IMR-90 (cell line): Measurements from ENCODE around the gene ATP6AP1. TPM values are rescaled to one million over a fixed set of nuclear protein-coding genes. Genes with fewer than 3 reads are reported as not detected.
"Not testable (repeated sequence)": the region's sequence is repeated elsewhere in the genome, so short reads cannot be mapped to it uniquely, and the experiment has no call there.

Source experiments
- ATAC-seq: fragments of 200-7000 bp; cut with Tn5 transposase; 2 replicates; pipeline ENCODE4 v1.9.1; 2020; ENCODE audit warnings: low read depth, mild to moderate bottlenecking, moderate library complexity
- BruUV-seq: library from RNA; stranded (reverse); fragments of 400-500 nt; replicated peaks from 2 replicates; lab custom pipeline; 2021; lab: Mats Ljungman, UMichigan
- CTCF ChIA-PET: fragments of 300-600 bp; formaldehyde crosslinking; extraction: SDS; loops from one replicate; lab custom pipeline; 2021; ENCODE audit warnings: antibody characterized with exemption; lab: Yijun Ruan, JAX
- POLR2A ChIA-PET: fragments of 300-600 bp; sonication (Branson Sonifier 250); formaldehyde crosslinking; loops from one replicate; lab custom pipeline; 2022; ENCODE audit warnings: antibody characterized with exemption; ENCODE audit not compliant: unreplicated experiment; lab: Charles Lee
- DNase-seq: peaks from one replicate; pipeline ENCODE4 v3.0.0; 2013
- H2AFZ ChIP-seq: replicated peaks from 2 replicates; pipeline ENCODE3; 2013; ENCODE audit warnings: low read length, mild to moderate bottlenecking; ENCODE audit not compliant: poor library complexity
- H2AK5ac ChIP-seq: 2 replicates; pipeline ENCODE4 v1.6.1; 2013; ENCODE audit warnings: low read depth, low read length, inconsistent platforms
- H2AK9ac ChIP-seq: replicated peaks from 2 replicates; pipeline ENCODE3; 2013; ENCODE audit warnings: mild to moderate bottlenecking, low read depth, low read length, moderate library complexity; ENCODE audit not compliant: poor library complexity
- H2BK120ac ChIP-seq: 2 replicates; pipeline ENCODE4 v1.6.1; 2013; ENCODE audit warnings: low read depth, low read length, inconsistent platforms
- H2BK15ac ChIP-seq: 3 replicates; pipeline ENCODE4 v1.6.1; 2013; ENCODE audit warnings: low read depth, low read length, inconsistent platforms
- H2BK20ac ChIP-seq: 2 replicates; pipeline ENCODE4 v1.6.1; 2013; ENCODE audit warnings: low read depth, mild to moderate bottlenecking, inconsistent platforms, low read length, moderate library complexity
- H2BK5ac ChIP-seq: 2 replicates; pipeline ENCODE4 v1.6.1; 2013; ENCODE audit warnings: mild to moderate bottlenecking, low read depth, low read length, inconsistent platforms; ENCODE audit not compliant: poor library complexity, severe bottlenecking
- H3K14ac ChIP-seq: replicated peaks from 2 replicates; pipeline ENCODE4 v1.6.1; 2013; ENCODE audit warnings: low read depth, low read length, inconsistent platforms
- H3K18ac ChIP-seq: 2 replicates; pipeline ENCODE4 v1.6.1; 2013; ENCODE audit warnings: low read depth, low read length, control low read depth
- H3K23ac ChIP-seq: 2 replicates; pipeline ENCODE4 v1.6.1; 2013; ENCODE audit warnings: low read depth, low read length, inconsistent platforms
- H3K27ac ChIP-seq: 2 replicates; pipeline ENCODE4 v1.5.1; 2013; ENCODE audit warnings: mild to moderate bottlenecking, control low read depth, low read length; ENCODE audit not compliant: insufficient read depth
- H3K27me3 ChIP-seq: 2 replicates; pipeline ENCODE4 v1.6.1; 2013; ENCODE audit warnings: low read length; ENCODE audit not compliant: control insufficient read depth, insufficient read depth
- H3K36me3 ChIP-seq: 2 replicates; pipeline ENCODE4 v1.6.1; 2013; ENCODE audit warnings: low read length, mixed read lengths; ENCODE audit not compliant: control insufficient read depth, insufficient read depth
- H3K4ac ChIP-seq: 2 replicates; pipeline ENCODE4 v1.6.1; 2013; ENCODE audit warnings: low read depth, low read length, inconsistent platforms
- H3K4me1 ChIP-seq: 2 replicates; pipeline ENCODE4 v1.6.1; 2013; ENCODE audit warnings: low read length, mixed read lengths; ENCODE audit not compliant: control insufficient read depth, insufficient read depth
- H3K4me2 ChIP-seq: 2 replicates; pipeline ENCODE4 v1.6.1; 2013; ENCODE audit warnings: low read depth, mild to moderate bottlenecking, control low read depth, low read length, moderate library complexity
- H3K4me3 ChIP-seq: 2 replicates; pipeline ENCODE4 v1.5.1; 2013; ENCODE audit warnings: low read depth, mild to moderate bottlenecking, control low read depth, low read length, moderate library complexity; ENCODE audit not compliant: insufficient read depth
- H3K56ac ChIP-seq: 2 replicates; pipeline ENCODE4 v1.6.1; 2013; ENCODE audit warnings: low read length, inconsistent platforms; ENCODE audit not compliant: insufficient read depth; ENCODE audit errors: extremely low read depth
- H3K79me1 ChIP-seq, 2 experiments: 2 replicates each; pipeline ENCODE4 v1.6.1; 2013; ENCODE audit warnings: low read length in 2 of 2, inconsistent platforms in 1 of 2, low read depth in 1 of 2
- H3K9ac ChIP-seq: 2 replicates; pipeline ENCODE4 v1.6.1; 2013; ENCODE audit warnings: low read depth, low read length, control low read depth
- H3K9me1 ChIP-seq: 2 replicates; pipeline ENCODE4 v1.6.1; 2013; ENCODE audit warnings: low read length, inconsistent platforms; ENCODE audit not compliant: insufficient read depth
- H3K9me3 ChIP-seq: 2 replicates; pipeline ENCODE4 v1.6.1; 2013; ENCODE audit warnings: low read length; ENCODE audit not compliant: control insufficient read depth, insufficient read depth
- H4K20me1 ChIP-seq: 2 replicates; pipeline ENCODE4 v1.6.1; 2013; ENCODE audit warnings: low read length, inconsistent platforms; ENCODE audit not compliant: insufficient read depth
- H4K5ac ChIP-seq: 2 replicates; pipeline ENCODE4 v1.6.1; 2013; ENCODE audit warnings: mild to moderate bottlenecking, low read depth, low read length, control low read depth
- H4K8ac ChIP-seq, 2 experiments: 2 replicates each; pipeline ENCODE4 v1.6.1; 2013; ENCODE audit warnings: low read depth in 2 of 2, low read length in 2 of 2, control low read depth in 1 of 2, inconsistent platforms in 1 of 2
- H4K91ac ChIP-seq: 2 replicates; pipeline ENCODE4 v1.6.1; 2013; ENCODE audit warnings: low read depth, low read length, inconsistent platforms; ENCODE audit not compliant: insufficient read depth
- WGBS, 2 experiments: methylation state at CpG; one replicate each; pipeline versions ENCODE4 v1.1.5 to v1.1.7; 2013; ENCODE audit warnings: missing lambda C conversion rate in 2 of 2; ENCODE audit not compliant: insufficient read length in 1 of 2; ENCODE audit errors: extremely low coverage in 2 of 2; 5-methylcytosine and 5-hydroxymethylcytosine counted together
- dilution Hi-C: fragments of 300-500 bp; cut with HindIII; formaldehyde crosslinking; loops from one replicate; pipeline ENCODE4 v1.14.3; 2018; ENCODE audit warnings: low sequenced_read_pairs; ENCODE audit not compliant: unreplicated experiment
- in situ Hi-C: fragments of 300-500 bp; cut with MboI; formaldehyde crosslinking; loops from 3 replicates; pipeline ENCODE4 v1.14.3; 2019; ENCODE audit warnings: low sequenced_read_pairs, inconsistent platforms, mixed read lengths
- intact Hi-C: fragments of 100-400 bp; cut with micrococcal nuclease; formaldehyde crosslinking; loops from 2 replicates; pipeline ENCODE4 v1.10.0; 2022
- polyA plus RNA-seq, 3 experiments: library from polyadenylated mRNA; depleted of rRNA; stranded (reverse); fragments of >200 nt; gene quantifications; 2 replicates each; pipeline ENCODE4 v1.2.3, GENCODE V29; 2012; ENCODE audit warnings: low replicate concordance in 1 of 3
- total RNA-seq: library from RNA; depleted of rRNA; stranded (reverse); fragments of >200 nt; gene quantifications from 2 replicates; pipeline ENCODE4 v1.2.3, GENCODE V29; 2012

ATP6AP1 gene
- total and polyA plus RNA-seq, 2 of the 4 experiments (the other 2 are of a cell fraction), result 13.8 to 96.7 TPM

DNA sequence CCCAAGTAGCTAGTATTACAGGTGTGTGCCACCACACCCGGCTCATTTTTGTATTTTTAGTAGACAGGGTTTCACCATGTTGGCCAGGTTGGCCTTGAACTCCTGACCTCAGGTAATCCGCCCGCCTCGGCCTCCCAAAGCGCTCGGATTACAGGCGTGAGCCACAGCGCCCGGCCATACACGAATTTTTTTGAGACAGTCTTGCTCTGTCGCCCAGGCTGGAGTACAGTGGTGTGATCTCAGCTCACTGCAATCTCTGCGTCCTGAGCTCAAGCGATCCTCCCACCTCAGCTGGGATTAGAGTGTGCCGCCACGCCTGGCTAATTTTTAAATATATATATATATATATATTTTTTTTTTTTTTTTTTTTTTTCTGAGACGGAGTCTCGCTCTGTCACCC, 32.1 kb upstream of the ATP6AP1 start:
- H2BK20ac ChIP-seq, in situ Hi-C loops, H3K27ac ChIP-seq, H3K18ac ChIP-seq, H4K91ac ChIP-seq, H4K8ac ChIP-seq, intact Hi-C loops, H3K56ac ChIP-seq, dilution Hi-C loops, CTCF ChIA-PET, H2BK5ac ChIP-seq, H3K23ac ChIP-seq, ATAC-seq, H3K27me3 ChIP-seq, DNase-seq, H3K9me3 ChIP-seq, H2AK9ac ChIP-seq, H2BK120ac ChIP-seq, POLR2A ChIA-PET, H3K14ac ChIP-seq, H2AK5ac ChIP-seq, H3K4me3 ChIP-seq, H3K9ac ChIP-seq, H3K4me1 ChIP-seq, H3K4ac ChIP-seq, H4K5ac ChIP-seq, BruUV-seq, H2BK15ac ChIP-seq, H2AFZ ChIP-seq, H3K4me2 ChIP-seq, H3K9me1 ChIP-seq: not testable (repeated sequence)
- 90% methylated on average over 2 of the region's 17 CpGs; no CpG with 5 or more reads in 1 of the 2 experiments for WGBS, 2 experiments
- Histone ChIP-seq H4K20me1 (peaks cover 32% of the 10 kb centered on the region), H3K79me1 (peaks cover 4 to 24% of the 10 kb centered on the region in 2 experiments; a peak in 3 of 4 replicates), H3K36me3 (peaks cover 20% of the 10 kb centered on the region)
